COLO668 (cell line): ENCODE results near the gene TMSB15A.
"Not testable (repeated sequence)": the region's sequence is repeated elsewhere in the genome, so short reads cannot be mapped to it uniquely, and the experiment has no call there.

Experiments used
- DNase-seq: peaks from one replicate; lab custom pipeline; 2025; ENCODE audit not compliant: unreplicated experiment; lab: John Stamatoyannopoulos, UW

TMSB15A gene

DNA sequence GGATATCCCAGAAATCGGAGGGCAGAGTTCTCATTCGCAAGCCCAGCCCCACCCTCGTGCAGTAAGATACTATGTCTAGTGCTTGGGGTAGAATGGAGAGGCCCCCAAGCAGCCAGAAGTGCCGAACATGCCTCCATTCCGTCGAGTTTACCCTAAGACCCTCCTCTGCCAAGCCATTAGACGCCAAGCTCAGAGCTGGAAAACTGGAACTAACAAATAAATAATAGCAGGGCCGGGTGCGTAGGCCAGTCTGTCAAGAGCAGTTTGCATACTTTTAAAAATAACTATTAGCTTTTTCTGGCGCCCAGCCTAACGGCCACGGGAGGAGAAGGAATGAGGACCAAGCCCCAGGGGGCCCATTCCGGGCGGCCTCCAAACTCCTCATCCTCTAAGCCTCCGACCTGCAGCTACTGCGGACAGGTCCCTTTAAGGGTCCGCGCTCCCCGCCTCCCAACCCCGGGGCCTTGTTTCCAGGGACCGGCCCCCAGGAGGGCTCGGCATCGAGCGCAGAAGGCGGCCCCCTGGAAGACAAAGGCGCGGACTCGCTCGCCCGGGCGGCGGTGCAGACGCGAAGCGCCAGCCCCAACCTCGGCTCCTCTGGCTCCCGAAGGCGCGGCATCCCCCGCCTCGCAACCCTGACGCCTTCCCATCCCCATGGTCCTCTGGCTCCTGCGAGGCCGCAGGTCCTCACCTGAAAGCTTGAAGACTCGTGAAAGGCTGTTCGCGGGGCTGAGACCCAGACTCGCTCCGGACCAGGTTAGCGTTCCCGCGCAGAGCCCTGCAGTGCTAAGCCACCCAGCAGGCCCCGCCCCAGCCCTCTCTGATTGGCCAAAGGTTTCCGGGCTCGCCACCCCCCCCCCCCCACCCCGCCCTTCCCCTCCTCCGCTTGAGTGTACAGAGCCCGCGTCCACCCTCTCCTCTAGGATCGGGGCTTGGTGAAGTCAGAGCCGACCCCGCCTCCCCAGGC is at the start of gene TMSB15A:
Gene TMSB15A (minus strand): TSS at position 765 of the 967 bp plus-strand sequence.
- DNase-seq, result peak; percentile 22

DNA sequence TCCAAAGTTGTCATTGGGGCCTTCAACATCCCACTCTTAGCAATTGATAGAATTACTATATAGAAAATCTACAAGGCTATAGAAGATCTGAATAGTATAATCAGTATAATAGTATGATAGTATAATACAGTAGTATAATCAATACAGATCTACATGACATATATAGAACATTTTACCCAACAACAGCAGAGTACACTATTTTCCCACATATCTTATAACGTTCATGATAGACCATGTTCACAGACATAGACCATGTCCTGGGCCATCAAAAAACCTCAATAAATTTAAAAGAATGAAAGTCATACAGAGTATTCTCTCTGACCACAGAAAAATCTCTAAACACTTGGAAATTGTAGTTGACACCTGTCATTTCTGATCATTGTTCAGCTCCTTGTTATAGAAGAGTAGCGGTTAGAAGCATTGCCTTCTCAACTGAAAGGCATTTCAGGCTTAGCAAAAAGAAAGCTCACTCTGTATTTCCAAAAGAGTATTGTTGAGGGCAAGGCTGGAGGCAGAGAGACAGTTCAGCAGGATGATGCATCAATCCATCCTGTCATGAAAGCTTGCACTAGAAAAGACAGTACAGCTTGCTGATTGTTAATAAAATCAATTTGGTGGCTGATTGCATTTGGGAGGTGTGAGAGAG is 44.0 kb upstream of the TMSB15A start:
- no peak for DNase-seq

DNA sequence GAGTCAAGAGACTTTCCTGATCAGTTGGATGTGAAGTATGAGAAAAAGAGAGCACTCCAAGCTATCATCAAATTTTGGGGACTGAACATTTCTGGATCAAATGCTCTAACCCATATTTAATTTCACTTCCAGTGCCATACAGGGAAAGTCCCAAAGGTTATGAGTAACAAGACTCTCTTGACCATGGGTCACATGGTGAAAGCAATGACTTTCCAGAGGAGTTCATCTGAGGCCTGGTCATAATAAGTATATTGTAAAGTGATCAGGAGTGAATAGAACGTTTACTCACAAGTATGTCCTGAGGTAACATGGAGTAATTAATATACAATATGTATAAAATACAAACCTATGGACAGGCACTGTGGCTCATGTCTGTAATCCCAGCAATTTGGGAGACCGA is 42.1 kb upstream of the TMSB15A start:
- no peak for DNase-seq

DNA sequence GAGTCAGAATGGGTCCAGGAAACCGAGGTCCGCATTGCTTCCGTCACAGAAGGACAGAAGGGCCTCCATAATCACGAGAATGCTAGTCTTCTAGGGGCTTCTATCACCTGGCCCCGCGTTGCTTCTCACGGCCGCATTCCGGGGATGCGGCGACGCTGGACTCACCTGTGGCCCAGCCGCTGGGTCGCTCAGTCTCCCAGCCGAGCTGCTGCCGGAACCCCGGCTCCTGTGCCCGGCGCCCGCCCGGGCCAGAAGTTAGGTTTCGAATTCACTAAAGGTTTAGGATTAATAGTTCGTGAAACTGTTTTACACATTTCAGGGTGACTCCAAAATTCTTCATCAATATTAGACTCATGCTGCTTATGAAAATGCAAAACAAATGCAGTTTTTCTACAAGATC is 31.7 kb upstream of the TMSB15A start:
- DNase-seq, result no peak

DNA sequence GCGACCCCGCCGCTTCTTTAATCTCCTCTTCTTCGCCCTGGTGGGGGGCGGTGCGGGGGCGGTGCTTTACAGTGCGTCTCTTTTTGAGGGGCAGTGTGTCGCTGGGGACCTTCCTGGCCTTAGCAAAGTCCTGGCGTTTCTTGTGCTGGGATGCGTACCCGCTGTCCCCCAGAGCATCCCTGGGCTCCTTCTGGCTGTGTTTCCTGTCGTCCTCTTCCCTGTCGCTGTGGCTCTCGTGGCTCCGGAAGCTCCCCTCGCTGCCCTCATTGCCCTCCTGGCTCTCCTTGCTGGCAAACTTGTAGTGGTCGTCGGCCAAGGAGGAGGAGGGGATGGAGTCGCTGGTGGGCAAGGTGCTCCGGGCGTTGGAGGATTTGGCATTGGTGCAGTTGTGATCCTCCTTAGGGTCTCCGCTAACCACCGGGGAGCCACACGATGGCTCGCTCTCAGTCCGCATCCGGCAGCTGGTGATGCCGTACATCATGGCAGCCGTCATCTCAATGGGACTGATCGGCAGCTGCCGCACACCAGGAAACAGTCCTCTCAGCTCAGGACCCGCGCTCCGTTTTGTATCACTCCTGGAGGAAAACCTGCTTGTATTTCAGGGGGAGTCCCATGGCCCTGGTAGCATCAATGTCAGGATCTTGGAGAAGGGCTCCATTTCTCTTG is 30.4 kb upstream of the TMSB15A start:
- no peak for DNase-seq

DNA sequence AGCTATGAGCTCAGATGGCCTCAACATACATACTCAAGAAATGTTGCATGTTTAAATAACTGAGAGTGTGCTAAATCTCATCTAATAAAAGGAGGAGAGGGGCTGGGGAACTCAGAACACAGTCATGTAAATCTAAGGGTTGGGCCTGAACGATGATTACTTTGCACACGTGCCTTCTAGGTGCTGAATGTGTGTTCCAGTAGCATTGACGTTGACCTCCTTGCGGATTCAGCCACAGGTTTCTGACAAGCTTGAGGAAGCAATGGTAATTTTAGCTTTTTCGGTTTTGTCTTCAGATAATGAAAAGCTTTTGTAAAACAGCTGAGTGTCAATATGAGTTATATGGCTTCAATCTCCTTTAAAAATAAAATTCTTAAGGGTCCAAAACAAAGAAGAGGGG is 29.6 kb upstream of the TMSB15A start:
- not testable (repeated sequence) for DNase-seq

DNA sequence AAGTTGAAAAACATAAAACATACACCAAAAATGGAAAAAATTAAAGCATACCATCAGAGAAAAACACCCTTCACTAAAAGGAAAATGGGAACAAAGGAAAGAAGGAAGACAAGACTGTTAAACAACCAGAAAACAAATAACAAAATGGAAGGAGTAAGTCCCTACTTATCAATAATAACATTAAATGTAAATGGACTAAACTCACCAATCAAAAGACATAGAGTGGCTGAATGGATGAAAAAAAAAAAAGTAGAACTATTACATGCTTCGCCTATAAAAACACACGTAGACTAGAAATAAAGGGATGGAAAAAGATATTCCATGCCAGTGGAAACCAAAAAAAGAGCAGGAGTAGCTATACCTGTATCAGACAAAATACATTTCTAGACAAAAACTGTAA is 19.4 kb upstream of the TMSB15A start:
- DNase-seq, result no peak

DNA sequence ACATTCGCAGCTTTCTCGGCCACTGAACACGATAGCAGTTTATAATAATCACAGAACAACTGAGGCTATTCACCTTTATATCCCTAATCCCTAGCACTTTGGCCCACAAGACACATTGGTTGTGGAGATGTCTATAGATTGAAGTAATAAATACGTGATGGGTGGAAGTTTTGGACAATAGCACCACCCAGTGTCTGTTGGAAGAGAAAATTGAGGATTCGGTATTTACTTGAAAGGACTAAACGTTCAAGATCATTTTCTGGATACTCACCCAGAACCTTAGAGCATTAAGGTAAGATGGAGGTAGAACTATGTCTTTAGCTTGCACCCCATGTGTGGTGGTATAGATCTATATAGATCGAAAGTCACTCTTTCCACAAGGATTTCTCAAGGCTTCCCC is 787 bp upstream of the TMSB15A start:
- DNase-seq, result no peak

DNA sequence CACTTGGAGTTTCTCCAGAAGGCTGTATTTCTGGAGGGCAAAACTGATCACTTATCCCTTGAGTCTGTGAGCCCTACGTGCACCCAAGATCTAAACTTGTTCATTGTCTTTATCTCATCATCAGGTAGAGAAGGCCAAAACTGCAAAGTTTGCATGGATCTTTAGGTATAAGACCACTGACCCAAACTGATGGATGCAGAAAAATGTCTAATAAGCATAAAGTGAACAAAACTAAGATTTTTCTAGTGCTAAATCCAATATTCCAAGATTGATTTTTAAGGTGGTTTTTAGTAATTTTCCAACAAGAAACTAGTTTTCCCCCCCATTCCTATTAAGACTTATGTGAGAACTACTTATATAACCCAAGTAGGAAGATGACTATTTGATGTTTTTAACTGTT is 2.0 kb downstream of the TMSB15A start:
- no peak for DNase-seq

DNA sequence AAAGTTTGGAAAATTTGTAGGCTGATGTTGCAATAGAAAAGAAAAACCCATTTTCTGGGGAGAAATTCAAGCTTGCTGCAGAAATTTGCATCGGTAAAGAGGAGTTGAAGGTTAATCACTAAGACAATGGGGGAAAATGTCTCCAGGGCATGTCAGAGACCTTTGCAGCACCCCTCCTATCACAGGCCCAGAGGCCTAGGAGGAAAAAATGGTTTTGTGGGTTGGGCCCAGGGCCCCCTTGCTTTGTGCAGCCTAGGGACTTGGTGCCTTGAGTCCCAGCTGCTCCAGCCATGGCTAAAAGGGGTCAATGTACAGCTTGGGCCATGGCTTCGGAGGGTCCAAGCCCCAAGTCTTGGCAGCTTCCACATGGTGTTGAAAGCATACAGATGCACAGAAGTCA is 17.8 kb downstream of the TMSB15A start:
- DNase-seq, result no peak

DNA sequence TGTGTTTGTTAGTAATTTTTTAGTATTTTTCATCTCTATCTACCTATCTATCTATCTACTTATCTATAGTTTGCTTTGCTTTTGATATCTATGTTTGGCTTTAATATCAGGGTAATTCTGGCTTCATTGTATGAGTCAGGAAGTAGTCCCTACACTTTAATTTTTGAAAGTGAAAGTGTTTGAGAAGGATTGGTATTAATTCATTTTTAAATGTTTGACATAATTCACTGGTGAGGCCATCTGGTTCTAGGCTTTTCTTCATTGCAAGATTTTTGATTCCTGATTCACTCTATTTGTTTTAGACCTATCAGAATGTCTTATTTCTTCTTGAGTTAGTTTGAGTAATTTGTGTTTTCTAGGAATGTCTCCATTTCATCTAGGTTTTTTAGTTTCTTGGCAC is 24.8 kb downstream of the TMSB15A start:
- DNase-seq, result no peak

DNA sequence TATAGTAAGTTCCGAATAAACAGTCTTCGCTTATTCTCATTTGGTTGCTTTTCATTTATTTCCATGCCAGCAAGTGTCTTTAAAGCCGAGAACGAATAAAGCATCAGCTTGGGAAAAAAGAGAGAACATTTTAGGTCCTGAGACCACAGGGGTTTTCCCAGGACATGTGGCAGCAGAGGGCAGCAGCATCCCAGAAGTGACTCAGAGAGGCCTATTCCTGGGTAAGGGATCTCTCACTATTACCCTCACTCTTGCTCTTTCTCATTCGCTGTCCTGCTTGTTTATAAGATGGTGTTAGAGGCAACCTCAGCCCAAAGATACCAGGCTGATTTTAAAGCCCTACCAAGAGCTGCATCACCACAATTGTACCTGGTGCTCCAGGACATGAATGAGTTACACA is 37.8 kb downstream of the TMSB15A start:
- DNase-seq, result not testable (repeated sequence)

DNA sequence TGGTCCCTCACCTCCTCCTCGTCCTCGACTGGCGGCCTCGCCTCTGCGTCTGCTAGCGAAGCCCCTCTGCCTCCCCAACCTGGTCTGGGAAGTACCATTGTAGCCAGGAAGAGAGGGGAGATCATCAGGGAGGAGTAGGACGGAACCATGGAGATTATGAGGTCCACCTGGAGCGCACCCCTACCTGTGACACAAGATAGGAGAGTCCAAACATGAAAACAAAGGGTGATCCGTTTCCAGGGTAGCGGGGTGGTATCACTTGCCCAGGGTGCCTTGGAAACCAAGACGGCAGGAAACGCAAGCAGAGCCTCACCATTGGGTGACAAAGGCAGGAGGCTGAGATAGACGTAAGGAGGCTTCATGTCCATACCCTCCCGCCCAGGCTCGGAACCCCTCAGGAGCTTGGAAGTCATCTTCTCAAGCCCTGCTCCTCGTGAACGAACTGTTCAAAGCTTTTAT is 44.7 kb downstream of the TMSB15A start, which contains the start of gene TCP11X2:
Gene TCP11X2 (minus strand): TSS at position 51 of the 459 bp plus-strand sequence.
- DNase-seq, result not testable (repeated sequence)

DNA sequence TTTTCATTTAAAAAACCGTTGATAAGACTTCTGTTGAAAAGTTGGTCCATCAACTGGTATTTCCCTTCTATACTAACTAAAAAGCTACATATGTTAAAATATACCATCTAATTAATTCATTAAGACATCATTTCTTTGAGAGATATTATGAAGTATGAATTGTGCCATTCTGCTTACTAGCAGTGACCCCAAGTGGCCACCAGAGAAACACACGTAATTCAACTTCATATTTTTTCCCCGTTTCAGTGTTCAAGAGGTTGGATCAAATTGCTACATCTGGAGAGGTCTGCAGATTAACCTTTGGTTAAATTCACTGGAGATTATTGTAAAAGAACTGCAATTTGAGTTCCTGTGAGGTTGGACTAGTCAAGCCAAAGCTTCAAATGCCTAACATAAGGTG is 46.3 kb downstream of the TMSB15A start:
- DNase-seq, result not testable (repeated sequence)
